ENCODE measurements around the gene FAM89A. TPM values are rescaled to one million over a fixed set of nuclear protein-coding genes. Genes with fewer than 3 reads are reported as not detected.
"Not testable (repeated sequence)": the region's sequence is repeated elsewhere in the genome, so short reads cannot be mapped to it uniquely, and the experiment has no call there.

Gene FAM89A
- total RNA-seq, 1 experiment from 2014 or later: 7.3 TPM

DNA sequence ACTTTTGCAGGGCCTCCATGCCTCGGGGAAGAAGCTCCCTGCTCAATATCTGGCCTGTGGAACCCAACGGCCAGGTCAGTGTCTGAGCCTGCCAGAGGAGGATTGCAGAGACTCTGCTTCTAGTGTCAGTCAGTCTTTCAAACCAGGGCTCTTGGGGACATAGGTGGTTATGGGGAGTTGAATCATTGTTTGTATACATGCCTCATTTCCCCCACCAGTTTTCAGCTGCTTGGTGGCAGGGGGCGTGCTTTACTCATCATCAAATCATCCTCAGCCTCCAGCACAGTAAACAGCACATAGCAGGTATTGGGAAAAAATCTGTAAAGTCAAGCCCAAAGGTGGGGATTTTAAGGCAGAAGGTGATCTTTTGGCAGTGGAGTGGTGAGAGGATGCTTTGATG lies 17.4 kb upstream of the FAM89A start:
- peak; percentile 23 for DNase-seq (ENCODE audit: low read depth)

DNA sequence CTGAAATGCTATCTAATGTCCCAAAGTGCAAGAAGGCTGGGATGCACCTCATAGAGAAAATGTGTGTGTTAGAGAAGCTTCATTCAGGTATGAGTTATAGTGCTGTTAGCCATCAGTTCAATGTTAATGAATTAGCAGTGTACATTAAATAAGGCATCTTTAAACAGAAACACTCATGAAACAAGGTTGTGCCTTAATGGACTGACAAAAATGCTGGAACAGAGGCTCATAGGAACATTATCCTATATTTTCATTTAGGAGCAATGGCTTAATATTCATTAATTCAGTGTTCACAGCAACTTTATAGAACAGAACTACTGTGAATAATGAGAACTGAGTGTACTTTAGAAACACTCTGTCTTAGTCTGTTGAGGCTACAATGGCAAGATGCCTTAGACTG lies 15.2 kb upstream of the FAM89A start:
- DNase-seq (ENCODE audit: low read depth): no peak

DNA sequence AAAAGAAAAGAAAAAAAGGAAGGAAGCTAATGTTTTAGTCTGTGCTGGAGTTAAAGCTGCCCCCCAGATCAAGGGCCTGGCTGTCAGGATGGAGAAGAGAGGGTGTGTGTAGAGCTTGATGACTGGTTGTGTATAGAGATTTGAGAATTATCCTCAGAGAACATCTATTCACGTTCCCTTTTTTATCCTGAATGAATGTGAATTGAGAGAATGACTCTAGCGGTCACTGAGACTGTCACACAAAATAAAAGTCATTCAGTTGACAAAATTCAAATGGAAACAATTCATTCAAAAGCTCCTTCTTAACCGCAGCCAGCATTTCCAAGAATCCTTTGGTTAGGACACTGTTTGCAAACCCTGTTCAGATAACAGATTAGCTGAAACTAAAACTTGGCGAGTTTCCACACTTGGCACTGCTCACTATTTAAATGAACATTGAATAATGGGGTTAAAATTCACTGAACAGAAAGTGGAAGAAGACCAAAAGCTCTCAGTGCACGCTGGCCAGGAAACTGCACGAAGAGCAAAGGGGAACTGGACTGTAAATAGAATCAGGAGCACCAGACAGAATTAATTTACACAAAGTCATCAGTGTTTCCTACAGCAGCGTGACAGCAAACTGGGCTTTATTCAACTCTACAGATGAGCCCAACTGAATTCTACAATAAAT lies 13.6 kb upstream of the FAM89A start:
- peak; percentile 89 for DNase-seq (ENCODE audit: low read depth)

DNA sequence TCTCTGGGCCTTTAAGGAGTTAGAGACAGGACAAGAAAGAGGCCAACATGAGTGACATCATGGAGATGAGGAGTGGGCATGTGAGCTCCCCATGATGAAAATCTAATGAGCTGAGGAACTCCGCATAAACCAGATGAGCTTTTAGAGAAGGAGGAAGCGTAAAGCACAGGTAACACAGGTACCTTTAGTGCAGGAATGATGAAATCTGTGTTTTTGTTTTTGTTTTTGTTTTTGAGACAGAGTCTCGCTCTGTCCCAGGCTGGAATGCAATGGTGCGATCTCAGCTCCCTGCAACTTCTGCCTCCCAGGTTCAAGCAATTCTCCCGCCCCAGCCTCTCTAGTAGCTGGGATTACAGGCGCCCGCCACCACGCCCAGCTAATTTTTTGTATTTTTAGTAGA lies 12.7 kb upstream of the FAM89A start:
- DNase-seq (ENCODE audit: low read depth): no peak

DNA sequence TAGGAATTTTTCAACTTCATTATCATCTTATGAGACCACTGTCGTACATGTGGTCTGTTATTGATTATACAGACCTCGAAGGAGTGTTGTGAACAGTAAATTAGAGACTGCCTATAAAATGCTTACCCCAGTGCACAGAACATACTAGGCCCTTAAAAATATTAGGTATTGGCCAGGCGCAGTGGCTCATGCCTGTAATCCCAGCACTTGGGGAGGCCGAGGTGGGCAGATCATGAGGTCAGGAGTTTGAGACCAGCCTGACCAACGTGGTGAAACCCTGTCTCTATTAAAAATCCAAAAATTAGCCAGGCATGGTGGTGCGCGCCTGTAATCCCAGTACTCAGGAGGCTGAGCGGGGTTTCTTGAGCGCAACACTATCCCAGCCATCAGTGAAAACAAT lies 10.9 kb upstream of the FAM89A start:
- not testable (repeated sequence) for DNase-seq (ENCODE audit: low read depth)

DNA sequence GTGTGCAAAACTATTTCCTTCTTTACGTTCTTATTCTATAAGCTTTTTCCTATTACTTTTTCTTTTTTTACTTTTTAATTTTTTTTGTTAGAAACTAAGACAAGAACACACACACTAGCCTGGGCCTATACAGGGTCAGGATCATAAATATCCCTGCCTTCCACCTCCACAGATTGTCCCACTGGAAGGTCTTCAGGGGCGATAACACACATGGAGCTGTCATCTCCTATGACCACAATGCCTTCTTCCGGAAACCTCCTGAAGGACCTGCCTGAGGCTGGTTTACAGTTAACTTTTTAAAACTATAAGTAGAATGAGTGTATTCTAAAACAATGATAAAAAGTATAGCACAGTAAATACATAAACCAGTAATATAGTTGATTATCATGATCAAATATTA lies 10.3 kb upstream of the FAM89A start:
- DNase-seq (ENCODE audit: low read depth): no peak

DNA sequence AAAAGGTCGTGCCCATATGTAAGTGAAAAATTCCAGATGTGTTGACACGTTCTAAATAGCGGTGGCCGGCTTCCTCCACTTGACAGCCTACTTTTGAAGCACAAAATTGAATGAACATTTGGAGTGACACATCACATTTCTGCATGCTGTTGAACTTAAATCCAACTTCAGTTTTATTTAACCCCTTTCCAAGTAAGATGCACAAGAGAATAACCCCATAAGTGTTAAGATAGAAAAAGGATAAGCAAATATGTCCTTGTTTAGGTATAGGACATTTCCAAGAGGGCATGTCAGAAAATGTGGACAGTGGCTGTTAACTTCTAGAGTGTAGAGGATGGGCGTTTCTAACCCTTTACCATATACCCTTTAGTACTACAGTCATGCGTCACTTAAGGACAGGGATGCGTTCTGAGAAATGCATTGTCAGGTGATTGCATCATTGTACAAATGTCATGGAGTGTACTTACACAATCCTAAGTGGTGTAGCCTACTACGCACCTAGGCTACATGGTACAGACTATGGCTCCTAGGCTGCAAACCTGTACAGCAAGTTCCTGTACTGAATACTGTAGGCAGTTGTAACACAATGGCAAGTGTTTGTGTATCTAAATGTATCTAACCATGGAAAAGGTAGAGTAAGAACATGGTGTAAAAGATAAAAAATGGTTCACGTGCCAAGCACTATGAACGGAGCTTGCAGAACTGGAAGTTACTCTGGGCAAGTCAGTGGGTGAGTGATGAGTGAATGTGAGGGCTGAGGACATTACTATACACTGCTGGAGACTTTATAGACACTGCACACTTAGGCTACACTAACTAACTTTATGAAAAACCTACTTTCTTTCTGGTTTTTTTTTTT lies 9.3 kb upstream of the FAM89A start:
- DNase-seq (ENCODE audit: low read depth): no peak

DNA sequence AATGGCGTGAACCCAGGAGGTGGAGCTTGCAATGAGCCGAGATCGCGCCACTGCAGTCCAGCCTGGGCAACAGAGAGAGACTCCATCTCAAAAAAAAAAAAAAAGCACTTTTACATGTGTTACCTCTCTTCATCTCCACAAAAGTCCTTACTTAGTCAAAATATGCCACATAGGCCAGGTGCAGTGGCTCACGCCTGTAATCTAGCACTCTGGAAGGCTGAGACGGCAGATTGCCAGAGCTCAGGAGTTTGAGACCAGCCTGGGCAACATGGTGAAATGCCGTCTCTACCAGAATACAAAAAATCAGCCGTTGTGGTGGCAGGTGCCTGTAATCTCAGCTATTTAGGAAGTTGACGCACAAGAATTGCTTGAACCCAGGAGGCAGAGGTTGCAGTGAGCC lies 8.4 kb upstream of the FAM89A start:
- not testable (repeated sequence) for DNase-seq (ENCODE audit: low read depth)

DNA sequence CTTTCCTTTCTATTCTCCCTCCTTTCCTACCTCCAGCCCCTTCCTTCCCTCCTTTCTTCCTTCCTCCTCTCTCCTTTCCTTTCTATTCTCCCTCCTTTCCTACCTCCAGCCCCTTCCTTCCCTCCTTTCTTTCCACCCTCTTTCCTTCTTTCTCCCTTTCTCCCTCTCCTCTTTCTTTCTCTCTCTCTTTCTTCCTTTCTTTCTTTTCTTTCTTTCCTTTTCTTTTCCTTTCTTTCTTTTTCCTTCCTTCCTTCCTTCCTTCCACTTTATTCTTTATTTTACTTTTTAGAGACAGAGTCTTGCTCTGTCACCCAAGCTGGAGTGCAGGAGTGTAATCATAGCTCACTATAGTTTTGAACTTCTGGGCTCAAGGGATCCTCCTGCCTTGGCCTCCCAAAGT lies 7.5 kb upstream of the FAM89A start:
- not testable (repeated sequence) for DNase-seq (ENCODE audit: low read depth)

DNA sequence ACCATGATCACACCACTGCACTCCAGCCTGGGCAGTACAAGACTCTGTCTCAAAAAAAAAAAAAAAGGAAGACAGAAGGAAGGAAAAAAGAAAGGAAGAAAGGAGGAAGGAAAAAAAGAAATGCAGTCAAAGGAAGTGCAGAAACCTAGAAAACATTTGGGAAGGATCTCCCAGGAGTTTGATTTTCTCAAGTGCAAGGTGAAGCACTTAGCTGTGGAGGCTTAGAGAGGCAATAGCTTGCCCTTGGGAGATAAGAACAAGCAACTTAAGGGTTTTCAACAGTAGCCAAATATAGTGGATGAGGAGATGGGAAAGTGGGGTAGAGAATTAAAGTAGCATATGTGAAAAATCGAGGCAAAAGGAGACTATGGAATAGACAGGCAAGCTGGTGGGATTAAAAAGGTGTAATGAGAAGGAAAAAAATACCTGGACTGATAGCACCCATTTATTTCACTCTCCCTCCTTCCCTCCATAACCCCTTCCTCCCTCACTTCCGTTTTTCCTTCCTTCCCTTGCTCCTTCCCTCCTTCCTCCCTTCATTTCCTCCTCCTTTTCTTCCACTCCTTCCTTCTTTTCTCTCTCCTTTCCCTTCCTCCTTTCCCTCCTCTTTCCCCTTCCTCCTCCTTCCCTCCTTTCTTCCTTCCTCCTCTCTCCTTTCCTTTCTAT lies 6.8 kb upstream of the FAM89A start:
- DNase-seq (ENCODE audit: low read depth): no peak

DNA sequence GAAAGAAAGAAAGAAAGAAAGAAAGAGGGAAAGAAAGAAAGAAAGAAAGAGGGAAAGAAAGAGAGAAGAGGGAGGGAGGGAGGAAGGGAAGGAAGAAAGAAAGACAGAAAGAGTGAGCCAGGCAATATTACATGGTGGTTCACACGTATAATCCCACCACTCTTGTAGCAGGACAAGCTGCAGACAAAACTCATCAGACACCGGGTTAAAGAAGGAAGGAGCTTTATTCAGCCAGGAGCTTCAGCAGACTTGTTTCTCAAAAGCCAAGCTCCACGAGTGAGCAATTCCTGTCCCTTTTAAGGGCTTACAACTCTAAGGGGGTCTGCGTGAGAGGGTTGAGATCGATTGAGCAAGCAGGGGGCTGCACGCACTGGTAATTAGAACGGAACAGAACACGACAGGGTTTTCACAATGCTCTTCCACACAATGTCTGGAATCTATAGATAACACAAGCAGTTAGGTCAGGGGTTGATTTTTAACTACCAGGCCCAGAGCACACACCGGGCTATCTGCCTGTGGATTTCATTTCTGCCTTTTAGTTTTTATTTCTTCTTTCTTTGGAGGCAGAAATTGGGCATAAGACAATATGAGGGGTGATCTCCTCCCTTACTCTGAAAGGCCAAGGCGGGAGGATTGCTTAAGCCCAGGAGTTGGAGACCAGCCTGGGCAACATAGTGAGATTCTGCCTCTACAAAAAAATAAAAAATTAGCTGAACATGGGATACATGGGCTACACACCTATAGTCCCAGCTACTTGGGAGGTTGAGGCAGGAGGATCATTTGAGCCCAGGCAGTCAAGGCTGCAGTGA lies 6.1 kb upstream of the FAM89A start:
- not testable (repeated sequence) for DNase-seq (ENCODE audit: low read depth)

DNA sequence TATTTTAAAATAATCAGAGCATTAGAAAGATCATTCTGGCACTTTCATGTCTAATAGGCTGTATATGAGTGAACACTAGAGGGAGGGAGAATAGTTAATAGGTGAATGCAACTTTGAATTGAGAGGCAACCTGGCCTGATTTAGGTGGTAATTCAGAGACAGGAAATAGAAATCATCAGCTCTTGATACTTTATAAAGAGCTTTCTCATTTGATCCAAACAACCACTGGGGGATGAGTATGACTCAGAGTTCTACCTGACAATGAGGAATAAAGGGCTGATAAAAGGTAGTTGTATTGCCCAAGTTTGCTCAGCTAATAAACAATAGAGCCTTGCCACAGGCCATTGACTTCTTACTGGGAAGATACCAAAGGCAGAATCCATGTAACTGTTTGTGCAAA lies 5.2 kb upstream of the FAM89A start:
- no peak for DNase-seq (ENCODE audit: low read depth)

DNA sequence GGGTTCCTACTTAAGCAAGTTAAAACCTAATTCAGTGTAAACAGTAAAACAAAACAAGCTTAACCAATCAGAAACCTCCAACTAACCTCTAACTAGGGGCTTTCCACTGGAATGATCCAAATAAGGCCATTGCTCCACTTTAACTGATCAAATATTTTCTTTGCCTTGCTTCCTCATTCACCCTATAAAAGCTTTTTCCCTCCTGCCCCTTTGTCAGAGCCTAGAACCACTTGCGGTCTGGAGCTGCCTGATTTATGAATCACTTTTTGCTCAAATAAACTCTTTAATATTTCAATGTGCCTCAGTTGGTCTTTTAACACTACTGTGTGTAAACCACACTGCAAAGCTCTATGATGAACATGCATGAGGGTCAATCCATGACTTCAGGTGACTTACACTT lies 4.5 kb upstream of the FAM89A start:
- DNase-seq (ENCODE audit: low read depth): no peak

DNA sequence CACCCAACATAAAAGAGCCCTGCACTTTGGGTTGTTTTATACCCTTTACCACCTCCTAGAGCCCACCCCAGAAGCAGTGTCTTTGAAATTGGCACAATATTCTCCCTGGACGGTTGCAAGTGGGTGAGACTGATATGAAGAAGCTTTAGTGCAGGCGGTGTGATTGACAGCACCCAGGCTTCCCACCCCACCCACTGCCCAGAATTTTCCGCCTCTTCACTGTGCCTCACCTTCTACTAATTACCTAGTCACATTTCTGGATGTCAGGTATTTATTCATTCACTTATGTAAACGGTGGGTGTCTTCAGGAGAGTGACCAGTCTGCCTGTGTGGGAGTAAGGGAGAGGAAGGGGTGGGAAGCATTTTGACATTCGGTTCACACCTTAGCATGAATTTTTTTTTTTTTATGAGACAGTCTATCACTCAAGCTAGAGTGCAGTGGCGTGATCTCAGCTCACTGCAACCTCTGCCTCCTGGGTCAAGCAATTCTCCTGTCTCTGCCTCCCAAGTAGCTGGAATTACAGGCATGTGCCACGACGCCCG lies 1.7 kb upstream of the FAM89A start:
- DNase-seq (ENCODE audit: low read depth): no peak

DNA sequence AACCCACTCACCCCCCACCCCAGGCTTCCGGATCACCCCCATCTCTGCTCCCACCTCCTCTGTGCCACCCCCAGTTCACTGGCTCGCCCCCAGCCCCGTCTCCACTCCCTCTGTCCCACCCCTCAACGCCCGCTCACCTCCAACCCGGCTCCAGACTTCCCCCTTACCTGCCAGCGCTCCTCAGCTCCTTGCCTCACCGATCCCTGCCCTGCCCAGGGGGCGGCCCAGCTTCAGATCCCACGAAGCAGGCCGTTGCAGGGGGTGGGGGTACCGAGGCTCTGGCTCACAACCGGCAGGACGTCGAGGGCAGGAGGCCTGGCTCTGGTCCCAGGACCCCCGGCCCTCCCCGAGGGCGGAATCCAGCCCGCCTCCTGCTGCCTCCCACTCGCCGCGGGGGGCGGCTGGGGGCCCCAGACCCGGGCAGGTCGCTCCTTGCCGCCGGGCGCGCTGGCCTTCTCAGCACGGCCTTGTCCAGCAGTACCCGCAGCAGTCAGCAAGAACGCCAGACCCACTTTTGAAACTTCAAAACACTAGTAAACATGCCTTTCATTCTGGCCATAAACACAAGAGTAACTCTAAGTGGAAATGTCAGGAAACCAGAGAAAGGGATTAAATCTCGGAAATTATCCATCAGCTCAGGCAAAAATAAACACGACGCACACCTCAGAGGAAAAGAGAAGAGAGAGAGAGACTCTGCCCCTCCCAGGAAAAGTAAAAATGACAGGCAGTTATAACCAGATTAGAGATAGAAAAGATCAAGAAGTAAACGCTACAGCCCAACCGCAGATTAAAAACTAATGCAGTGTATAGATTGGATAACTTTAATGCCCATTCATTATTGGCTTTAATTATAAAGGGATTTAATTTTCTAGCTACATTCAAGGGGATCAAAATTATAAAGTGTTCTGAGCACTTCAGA lies 1.0 kb upstream of the FAM89A start:
- DNase-seq (ENCODE audit: low read depth): no peak

DNA sequence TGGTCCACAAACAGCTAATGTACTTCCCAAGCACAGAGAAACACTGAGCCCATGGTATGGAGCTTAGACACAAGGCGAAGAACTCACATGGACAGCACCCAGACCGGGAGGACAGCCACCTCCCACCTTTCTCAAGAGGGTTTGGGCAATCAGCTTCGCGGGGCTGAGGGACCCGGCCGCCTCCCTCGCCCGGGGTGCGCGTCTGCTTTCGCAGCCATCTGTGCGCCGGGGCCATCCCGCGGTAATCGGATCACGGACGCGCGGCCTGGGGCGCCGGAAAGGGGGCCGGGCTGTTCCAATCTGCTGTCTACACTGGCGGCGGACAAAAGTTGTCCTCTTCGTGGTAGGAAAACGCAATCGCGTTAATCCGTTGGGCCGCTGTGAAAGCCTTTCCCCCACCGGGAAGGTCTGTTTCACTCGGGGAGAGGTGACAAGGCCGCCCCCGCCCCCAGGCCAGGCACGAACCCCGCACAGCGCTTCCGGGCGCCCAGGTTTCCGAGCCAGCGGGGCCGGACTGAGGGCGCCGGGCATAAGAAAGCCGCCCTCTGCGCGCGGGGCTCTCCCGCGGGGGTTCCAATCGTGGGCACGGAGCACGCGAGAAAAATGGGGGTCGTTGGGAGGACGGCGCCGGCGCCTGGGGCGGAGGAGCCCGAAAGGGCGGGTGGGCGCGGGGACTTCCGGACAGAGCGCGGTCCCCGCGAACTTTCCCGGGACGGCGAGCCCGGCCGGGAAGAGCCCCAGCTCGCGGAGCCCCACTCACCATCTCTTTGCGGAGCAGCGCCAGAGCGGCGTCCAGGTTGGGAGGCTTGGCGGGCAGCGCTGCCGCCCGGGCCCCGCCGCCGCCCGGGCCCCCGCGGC lies 664 bp downstream of the FAM89A start:
- peak; percentile 27 for DNase-seq (ENCODE audit: low read depth)

DNA sequence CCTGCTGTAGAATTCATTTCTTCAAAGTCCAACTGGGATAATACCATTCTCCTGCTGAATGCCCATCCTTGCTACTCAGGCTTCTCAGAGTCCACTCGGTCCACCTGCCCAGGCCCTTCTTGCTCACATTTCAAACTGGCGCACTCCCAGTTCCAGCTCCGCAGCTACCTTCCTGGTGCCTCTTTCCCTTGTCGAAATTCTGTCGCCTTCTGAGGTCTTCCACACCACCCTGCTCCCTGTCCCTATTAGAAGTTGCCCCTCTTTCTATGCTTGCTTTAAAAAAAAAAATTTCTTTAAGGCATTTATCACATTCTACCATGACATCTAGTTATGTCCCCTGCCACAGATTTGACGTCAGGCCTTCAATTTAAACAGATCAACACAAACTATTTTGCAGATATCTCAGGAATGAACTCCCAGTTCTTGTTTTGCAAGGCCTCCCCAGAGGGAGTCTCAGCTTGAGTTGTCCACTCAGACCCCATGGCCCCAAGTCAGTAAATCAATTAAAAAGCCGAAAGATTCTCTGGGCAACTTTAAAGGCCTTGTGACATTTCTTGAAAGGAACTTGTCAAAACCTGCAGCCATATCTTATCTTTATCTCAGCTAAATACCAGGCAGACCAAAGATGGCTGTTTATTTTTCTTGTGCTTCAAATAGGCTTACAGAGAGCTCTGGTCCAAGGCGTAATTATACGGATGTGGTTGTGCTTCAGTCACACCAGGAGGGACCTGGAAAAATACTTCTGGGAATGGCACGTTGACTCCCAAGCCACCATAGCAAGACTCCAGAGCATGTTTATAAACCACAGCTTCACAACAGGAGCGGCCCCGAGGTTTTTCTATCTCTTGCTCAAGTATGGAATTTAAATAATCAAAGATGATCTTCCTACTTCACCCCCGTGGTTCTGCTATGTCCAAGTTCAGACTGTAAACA lies 2.2 kb downstream of the FAM89A start:
- DNase-seq (ENCODE audit: low read depth): peak; percentile 52

DNA sequence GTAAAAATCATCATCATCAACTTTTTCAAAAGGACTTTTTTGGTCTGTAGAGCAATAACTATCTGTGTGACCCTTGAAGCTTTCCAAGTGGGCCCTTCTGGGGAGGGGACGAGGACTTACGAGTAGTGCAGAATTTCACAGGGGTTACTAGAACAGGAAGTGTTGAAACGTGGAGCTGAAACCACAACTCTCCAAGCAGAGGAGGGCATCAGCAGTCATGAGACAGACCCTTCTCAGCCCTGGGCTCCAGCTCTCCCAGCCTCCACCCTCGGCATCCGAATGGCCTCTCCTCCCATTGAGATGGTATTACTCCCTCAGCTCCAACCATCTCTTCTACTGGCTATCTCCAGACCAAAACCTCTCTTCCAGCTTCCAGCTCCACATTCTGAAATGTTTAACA lies 3.6 kb downstream of the FAM89A start:
- DNase-seq (ENCODE audit: low read depth): no peak

Data from M059J (cell line).